OCI-LY7 (cell line): Measurements from ENCODE around the gene SLC44A5. TPM values are rescaled to one million over a fixed set of nuclear protein-coding genes. Genes with fewer than 3 reads are reported as not detected.

ENCODE experiments used
- BruUV-seq: library from RNA; stranded (reverse); fragments of 400-500 nt; replicated peaks from 2 replicates; lab custom pipeline; 2021; lab: Mats Ljungman, UMichigan
- CTCF ChIA-PET: fragments of 300-600 bp; sonication (Branson Sonifier 250); formaldehyde crosslinking; loops from one replicate; lab custom pipeline; 2022; ENCODE audit warnings: antibody characterized with exemption; ENCODE audit not compliant: unreplicated experiment; lab: Charles Lee
- POLR2A ChIA-PET: fragments of 300-600 bp; sonication (Branson Sonifier 250); formaldehyde crosslinking; loops from one replicate; lab custom pipeline; 2022; ENCODE audit warnings: antibody characterized with exemption; lab: Charles Lee
- DNase-seq: peaks from one replicate; pipeline ENCODE4 v3.0.0-alpha.2; 2015; ENCODE audit warnings: low spot score
- H2AFZ ChIP-seq: fragments of 200-600 bp; sonication (generic), shearing (Covaris generic); 2 replicates; pipeline ENCODE4 v1.6.1; 2014; ENCODE audit warnings: mild to moderate bottlenecking, antibody characterized with exemption, low read length, moderate library complexity
- H3K27ac ChIP-seq: fragments of 200-600 bp; sonication (generic); 2 replicates; pipeline ENCODE4 v1.5.1; 2014; ENCODE audit warnings: mixed run types, low read depth, mild to moderate bottlenecking, moderate library complexity, low read length, inconsistent platforms; ENCODE audit not compliant: poor library complexity, severe bottlenecking
- H3K36me3 ChIP-seq: fragments of 200-600 bp; sonication (generic); 2 replicates; pipeline ENCODE4 v1.6.1; 2014; ENCODE audit warnings: mild to moderate bottlenecking, antibody characterized with exemption, low read length, moderate library complexity, mixed read lengths; ENCODE audit not compliant: insufficient read depth
- H3K4me1 ChIP-seq: fragments of 200-600 bp; sonication (generic); 2 replicates; pipeline ENCODE4 v1.5.1; 2014; ENCODE audit warnings: mild to moderate bottlenecking, low read length; ENCODE audit not compliant: insufficient read depth, poor library complexity, severe bottlenecking
- H3K4me2 ChIP-seq: fragments of 200-600 bp; sonication (generic); 2 replicates; pipeline ENCODE4 v1.6.1; 2014; ENCODE audit warnings: mild to moderate bottlenecking, low read length
- H3K4me3 ChIP-seq: fragments of 200-600 bp; sonication (generic); 2 replicates; pipeline ENCODE4 v1.5.1; 2014; ENCODE audit warnings: mild to moderate bottlenecking, low read depth, low read length; ENCODE audit not compliant: poor library complexity, severe bottlenecking
- H3K79me2 ChIP-seq: fragments of 200-600 bp; sonication (generic); 2 replicates; pipeline ENCODE4 v1.6.1; 2016; ENCODE audit warnings: low read depth, mild to moderate bottlenecking, low read length, moderate library complexity, mixed read lengths; ENCODE audit not compliant: insufficient read depth
- H3K9me2 ChIP-seq: fragments of 200-600 bp; sonication (generic); 2 replicates; pipeline ENCODE4 v1.6.1; 2016; ENCODE audit warnings: mild to moderate bottlenecking, low read length, mixed read lengths; ENCODE audit not compliant: insufficient read depth
- H3K9me3 ChIP-seq: fragments of 200-600 bp; sonication (generic); 2 replicates; pipeline ENCODE4 v1.6.1; 2014; ENCODE audit warnings: mild to moderate bottlenecking, mixed run types, low read length, mixed read lengths
- H4K20me1 ChIP-seq: fragments of 200-600 bp; sonication (generic); 2 replicates; pipeline ENCODE4 v1.6.1; 2014; ENCODE audit warnings: mild to moderate bottlenecking, antibody characterized with exemption, low read length, moderate library complexity, mixed read lengths; ENCODE audit not compliant: insufficient read depth
- CTCF ChIP-seq: fragments of 200-600 bp; sonication (generic); conservative IDR thresholded peaks from 2 replicates; pipeline ENCODE4 v1.5.1; 2014; ENCODE audit warnings: mild to moderate bottlenecking, antibody characterized with exemption, low read length, moderate library complexity, mixed read lengths
- EZH2phosphoT487 ChIP-seq: fragments of 200-600 bp; sonication (generic); IDR thresholded peaks from 2 replicates; pipeline ENCODE4 v1.6.1; 2018; ENCODE audit warnings: low read depth, borderline replicate concordance, mild to moderate bottlenecking, mixed run types, antibody characterized with exemption, low read length, moderate library complexity, mixed read lengths
- intact Hi-C: fragments of 100-400 bp; cut with micrococcal nuclease; formaldehyde crosslinking; loops from one replicate; pipeline ENCODE4 v1.10.0; 2022; ENCODE audit not compliant: unreplicated experiment
- total RNA-seq, 2 experiments: library from RNA; depleted of rRNA in 1 of 2; stranded (reverse); fragments of >200 nt in 1 of 2; shearing (Covaris generic) in 1 of 2; gene quantifications; 2 replicates each; pipeline ENCODE4 v1.2.3, GENCODE V29; 2014 to 2022

SLC44A5 gene
- total RNA-seq, 2 experiments from 2014 or later, result not detected

- no peak overlapping the region for H3K27ac ChIP-seq
- H3K79me2 ChIP-seq, result no peaks in the 10 kb centered on the region
- H3K36me3 ChIP-seq, result no peaks in the 10 kb centered on the region
- H3K4me2 ChIP-seq, result no peak overlapping the region
- ChIA-PET POLR2A (interaction anchor here (0.7 to 1.0 kb wide), 2 partner anchors 11 to 118 kb away, joined by 3 to 4 read pairs; no protein-coding TSS in a partner anchor), CTCF (no interaction called here)
- H4K20me1 ChIP-seq, result no peaks in the 10 kb centered on the region
- TF ChIP-seq EZH2phosphoT487 (no peak), CTCF (no peak)
- no peaks in the 10 kb centered on the region for H3K9me2 ChIP-seq
- no peaks in the 10 kb centered on the region for H3K4me1 ChIP-seq
- intact Hi-C loops, result no loop called here
- no peak for DNase-seq
- H3K4me3 ChIP-seq, result no peak overlapping the region
- no TSS peak for BruUV-seq
- H2AFZ ChIP-seq, result no peak overlapping the region
- H3K9me3 ChIP-seq, result no peaks in the 10 kb centered on the region
Observed at GRCh38 chr1:75431843-75432242, 179.1 kb downstream of the SLC44A5 start.

- Histone ChIP-seq H3K9me3 (no peaks in the 10 kb centered on the region), H3K4me3 (no peak overlapping the region), H3K9me2 (no peaks in the 10 kb centered on the region), H2AFZ (no peak overlapping the region), H3K79me2 (no peaks in the 10 kb centered on the region), H3K4me1 (no peaks in the 10 kb centered on the region), H3K36me3 (no peaks in the 10 kb centered on the region), H4K20me1 (no peaks in the 10 kb centered on the region), H3K27ac (no peak overlapping the region), H3K4me2 (no peak overlapping the region)
- no peak for TF ChIP-seq CTCF
- TF ChIP-seq EZH2phosphoT487, result no peak
- CTCF ChIA-PET, result no interaction called here
- no peak for DNase-seq
- BruUV-seq, result no TSS peak
- intact Hi-C loops, result no loop called here
- POLR2A ChIA-PET, result interaction anchor here (1.0 kb wide), 1 partner anchor 15 kb away, joined by 3 read pairs; no protein-coding TSS in a partner anchor
Observed at GRCh38 chr1:75430526-75430925, 180.4 kb downstream of the SLC44A5 start.

GRCh38 chr1:75426688-75427087 lies 184.2 kb downstream of the SLC44A5 start:
- CTCF ChIA-PET, result no interaction called here
- Histone ChIP-seq H3K4me1 (no peaks in the 10 kb centered on the region), H3K27ac (no peak overlapping the region), H3K4me3 (no peak overlapping the region), H3K9me3 (no peaks in the 10 kb centered on the region), H4K20me1 (no peaks in the 10 kb centered on the region), H3K79me2 (no peaks in the 10 kb centered on the region), H3K9me2 (no peaks in the 10 kb centered on the region), H2AFZ (no peak overlapping the region), H3K36me3 (no peaks in the 10 kb centered on the region), H3K4me2 (no peak overlapping the region)
- no peak for DNase-seq
- TF ChIP-seq EZH2phosphoT487, result no peak
- no peak for TF ChIP-seq CTCF
- no TSS peak for BruUV-seq
- intact Hi-C loops, result no loop called here
- POLR2A ChIA-PET, result interaction anchor here (0.9 kb wide), 1 partner anchor 45 kb away, joined by 3 read pairs; no protein-coding TSS in a partner anchor
